Omental fat pad (tissue), 4 donors: ENCODE measurements around the gene IFT122. TPM values are rescaled to one million over a fixed set of nuclear protein-coding genes. Genes with fewer than 3 reads are reported as not detected.

ENCODE experiments used
- ATAC-seq: fragments of 150-250 bp; one replicate; pipeline ENCODE4 v1.9.1; 2016; ENCODE audit warnings: mild to moderate bottlenecking, moderate library complexity; ENCODE audit not compliant: low FRiP score
- DNase-seq: peaks from one replicate; pipeline ENCODE4 v3.0.0-alpha.2; 2019; ENCODE audit warnings: low spot score
- CTCF ChIP-seq, 3 donors: fragments of 450-650 bp; IDR thresholded peaks; one replicate each; pipeline ENCODE4 v1.5.1; 2016 to 2017; ENCODE audit warnings: antibody characterized with exemption in 3 of 3, mild to moderate bottlenecking in 3 of 3, moderate library complexity in 2 of 3
- total RNA-seq, 4 donors: library from RNA; depleted of rRNA; stranded (reverse); fragments of >200 nt; gene quantifications; one replicate each; pipeline ENCODE4 v1.1.0, GENCODE V29; 2016

IFT122 gene
- total RNA-seq, 4 donors from 2014 or later: 19.6 to 62.9 (median 28.2) TPM

- ATAC-seq (no peak), DNase-seq (no peak)
- no peak for TF ChIP-seq CTCF (IDR thresholded peaks at IDR 0.05)
Observed at GRCh38 chr3:129424185-129424841, 15.7 kb upstream of the IFT122 start.

- ATAC-seq: no peak
- no peak for DNase-seq
- no peak for TF ChIP-seq CTCF (IDR thresholded peaks at IDR 0.05)
Observed at GRCh38 chr3:129425213-129425612, 14.8 kb upstream of the IFT122 start.

GRCh38 chr3:129425619-129426018, 14.4 kb upstream of the IFT122 start:
- DNase-seq (no peak), ATAC-seq (no peak)
- no peak for TF ChIP-seq CTCF (IDR thresholded peaks at IDR 0.05)

- DNase-seq (no peak), ATAC-seq (peak; percentile 4)
- no peak for TF ChIP-seq CTCF (IDR thresholded peaks at IDR 0.05)
Observed at GRCh38 chr3:129428007-129428375, 12.0 kb upstream of the IFT122 start.

- TF ChIP-seq CTCF (IDR thresholded peaks at IDR 0.05): no peak
- ATAC-seq: peak; percentile 97
- peak; percentile 91 for DNase-seq
Observed at GRCh38 chr3:129428376-129429079, 11.5 kb upstream of the IFT122 start, which contains the start of gene EFCAB12. EFCAB12 (minus strand) TSS chr3:129428636; CDS start chr3:129428488, 148 bp downstream.

- DNase-seq: no peak
- peak in 1 of 3 donors; percentile 13 for TF ChIP-seq CTCF (IDR thresholded peaks at IDR 0.05)
- no peak for ATAC-seq
Observed at GRCh38 chr3:129429080-129429451, 11.0 kb upstream of the IFT122 start.

GRCh38 chr3:129429602-129430001, 10.4 kb upstream of the IFT122 start:
- DNase-seq: no peak
- no peak for TF ChIP-seq CTCF (IDR thresholded peaks at IDR 0.05)
- ATAC-seq: no peak
